B cell (primary cell): ENCODE data around the gene HAO2. TPM values are rescaled to one million over a fixed set of nuclear protein-coding genes. Genes with fewer than 3 reads are reported as not detected.

Source experiments
- ATAC-seq: fragments of 200-7000 bp; cut with Tn5 transposase; one replicate; pipeline ENCODE4 v1.10.0; 2021; ENCODE audit warnings: low read depth, mild to moderate bottlenecking, moderate number of reproducible peaks, moderate library complexity
- CTCF ChIA-PET: fragments of 350-600 bp; sonication (Branson Sonifier 250); formaldehyde crosslinking; loops from one replicate; lab custom pipeline; 2021; ENCODE audit warnings: antibody characterized with exemption, inconsistent platforms; lab: Charles Lee
- POLR2A ChIA-PET: fragments of 350-600 bp; sonication (Branson Sonifier 250); formaldehyde crosslinking; loops from one replicate; lab custom pipeline; 2021; ENCODE audit warnings: antibody characterized with exemption; lab: Charles Lee
- DNase-seq: peaks from one replicate; pipeline ENCODE4 v3.0.0; 2013
- H2AFZ ChIP-seq: 2 replicates; pipeline ENCODE4 v1.6.1; 2012; ENCODE audit warnings: mild to moderate bottlenecking, low read depth, low read length; ENCODE audit not compliant: insufficient read depth, poor library complexity, severe bottlenecking
- H3K27ac ChIP-seq, 2 donors: 1 replicate in 1 of 2; 2 replicates in 1 of 2; pipeline ENCODE4 v1.5.1; 2012 to 2013; ENCODE audit warnings: low read length in 2 of 2, mild to moderate bottlenecking in 2 of 2, moderate library complexity in 1 of 2
- H3K27me3 ChIP-seq, 4 experiments: fragments of 200-600 bp in 1 of 4; sonication (generic) in 1 of 4; replicated peaks in 1 of 4; 1 replicate in 2 of 4; 2 replicates in 2 of 4; pipeline versions ENCODE4 v1.6.1 to v1.7.0; 2013 to 2016; ENCODE audit warnings: low read length in 3 of 4, mild to moderate bottlenecking in 2 of 4, mixed read lengths in 1 of 4, moderate library complexity in 1 of 4; ENCODE audit not compliant: insufficient read depth in 4 of 4, control insufficient read depth in 3 of 4; ENCODE audit errors: control extremely low read depth in 1 of 4
- H3K36me3 ChIP-seq, 2 experiments: replicated peaks in 1 of 2; 1 replicate in 1 of 2; 2 replicates in 1 of 2; pipeline versions ENCODE4 v1.6.1 to v1.7.1; 2013; ENCODE audit warnings: low read length in 1 of 2; ENCODE audit not compliant: insufficient read depth in 2 of 2, control insufficient read depth in 1 of 2; ENCODE audit errors: control extremely low read depth in 1 of 2, extremely low read depth in 1 of 2
- H3K4me1 ChIP-seq, 2 donors: fragments of 200-600 bp in 1 of 2; sonication (generic) in 1 of 2; 1 replicate in 1 of 2; 2 replicates in 1 of 2; pipeline versions ENCODE4 v1.5.1 to v1.6.1; 2013 to 2017; ENCODE audit warnings: low read length in 2 of 2; ENCODE audit not compliant: control insufficient read depth in 2 of 2, insufficient read depth in 2 of 2
- H3K4me2 ChIP-seq: replicated peaks from 2 replicates; pipeline ENCODE3; 2012; ENCODE audit warnings: mild to moderate bottlenecking, low read depth, low read length; ENCODE audit not compliant: poor library complexity, severe bottlenecking
- H3K4me3 ChIP-seq, 5 experiments: fragments of 200-600 bp in 1 of 5; sonication (generic) in 1 of 5; 1 replicate in 3 of 5; 2 replicates in 2 of 5; pipeline versions ENCODE4 v1.5.1 to v1.7.0; 2011 to 2016; ENCODE audit warnings: low read length in 4 of 5, mild to moderate bottlenecking in 4 of 5, low read depth in 2 of 5, control low read depth in 1 of 5, moderate library complexity in 1 of 5; ENCODE audit not compliant: insufficient read depth in 1 of 5; ENCODE audit errors: control extremely low read depth in 1 of 5, extremely low read depth in 1 of 5
- H3K79me2 ChIP-seq: fragments of 200-600 bp; sonication (generic); one replicate; pipeline ENCODE4 v1.6.0; 2016; ENCODE audit warnings: low read length; ENCODE audit not compliant: control insufficient read depth, insufficient read depth
- H3K9ac ChIP-seq: fragments of 200-600 bp; sonication (generic); 2 replicates; pipeline ENCODE4 v1.6.1; 2017; ENCODE audit warnings: mild to moderate bottlenecking, low read length, moderate library complexity
- H3K9me3 ChIP-seq, 3 donors: one replicate each; pipeline versions ENCODE4 v1.6.1 to v1.7.1; 2013; ENCODE audit warnings: low read length in 2 of 3; ENCODE audit not compliant: control insufficient read depth in 2 of 3, insufficient read depth in 1 of 3; ENCODE audit errors: control extremely low read depth in 1 of 3
- H4K20me1 ChIP-seq: 2 replicates; pipeline ENCODE4 v1.6.0; 2012; ENCODE audit warnings: mild to moderate bottlenecking, low read length; ENCODE audit not compliant: insufficient read depth, control insufficient read depth, poor library complexity, severe bottlenecking
- H3K27ac Mint-ChIP-seq: one replicate; pipeline ENCODE4 v1.8.0; 2021; ENCODE audit warnings: mixed read lengths
- H3K27me3 Mint-ChIP-seq: one replicate; pipeline ENCODE4 v1.8.0; 2021; ENCODE audit warnings: mixed read lengths
- H3K4me1 Mint-ChIP-seq: one replicate; pipeline ENCODE4 v1.8.0; 2021; ENCODE audit warnings: mixed read lengths
- H3K4me3 Mint-ChIP-seq: one replicate; pipeline ENCODE4 v1.8.0; 2021; ENCODE audit warnings: mixed read lengths
- H3K9me3 Mint-ChIP-seq: one replicate; pipeline ENCODE4 v1.8.0; 2022; ENCODE audit warnings: mixed read lengths; ENCODE audit not compliant: insufficient read depth
- CTCF ChIP-seq: fragments of 200-600 bp; IDR thresholded peaks from one replicate; pipeline ENCODE4 v1.8.0; 2022; ENCODE audit warnings: antibody characterized with exemption, mild to moderate bottlenecking
- EZH2 ChIP-seq: IDR thresholded peaks from 2 replicates; pipeline ENCODE4 v1.6.1; 2012; ENCODE audit warnings: borderline replicate concordance, low read depth, mild to moderate bottlenecking, moderate library complexity, low read length; ENCODE audit not compliant: insufficient read depth, poor library complexity, severe bottlenecking
- WGBS: methylation state at CpG from one replicate; pipeline ENCODE4 v1.1.5; 2013; ENCODE audit warnings: missing lambda C conversion rate; ENCODE audit not compliant: insufficient coverage; 5-methylcytosine and 5-hydroxymethylcytosine counted together
- intact Hi-C: fragments of 100-400 bp; cut with micrococcal nuclease; formaldehyde crosslinking; loops from one replicate; pipeline ENCODE4 v1.10.0; 2022
- polyA plus RNA-seq: library from polyadenylated mRNA; depleted of rRNA; stranded (reverse); fragments of >200 nt; gene quantifications from 2 replicates; pipeline ENCODE4 v1.2.3, GENCODE V29; 2012
- total RNA-seq, 2 donors: library from RNA; stranded (reverse); fragments of 120-200 nt in 1 of 2; gene quantifications; 1 replicate in 1 of 2; 2 replicates in 1 of 2; pipeline versions ENCODE4 v1.2.3 to v1.2.4, GENCODE V29; 2013 to 2022

The HAO2 gene
- total and polyA plus RNA-seq, 2 donors (not counting 1 experiment from before 2014, with no cell fraction given) = not detected

GRCh38 chr1:119330466-119331189 lies 38.0 kb upstream of the HAO2 start:
- Histone ChIP-seq H3K79me2 (no peaks in the 10 kb centered on the region), H3K9ac (no peak overlapping the region), H3K36me3 (no peaks in the 10 kb centered on the region), H3K4me3 (no peak overlapping the region), H3K9me3 (peaks cover 0 to 12% (median 0%) of the 10 kb centered on the region in 3 donors), H3K4me2 (no peak overlapping the region), H4K20me1 (no peaks in the 10 kb centered on the region), H3K27me3 (peaks cover 0 to 6% (median 1%) of the 10 kb centered on the region in 4 experiments), H2AFZ (no peak overlapping the region), H3K4me1 (peaks cover 5 to 9% of the 10 kb centered on the region in 2 donors), H3K27ac (no peak overlapping the region)
- ChIA-PET POLR2A (no interaction called here), CTCF (no interaction called here)
- H3K9me3 Mint-ChIP-seq = no peaks in the 10 kb centered on the region
- no peak for TF ChIP-seq CTCF
- no peak for TF ChIP-seq EZH2
- intact Hi-C loops = no loop called here
- no peak overlapping the region for H3K27ac Mint-ChIP-seq
- DNase-seq (no peak), ATAC-seq (no peak)
- no peak overlapping the region for H3K4me3 Mint-ChIP-seq
- WGBS = no CpG with 5 or more reads among the region's 6 CpGs
- H3K27me3 Mint-ChIP-seq = peaks cover 3% of the 10 kb centered on the region
- peaks cover 14% of the 10 kb centered on the region for H3K4me1 Mint-ChIP-seq

GRCh38 chr1:119331190-119331515 lies 37.4 kb upstream of the HAO2 start:
- peaks cover 0 to 12% (median 0%) of the 10 kb centered on the region in 3 donors for H3K9me3 ChIP-seq
- no peak overlapping the region for H3K4me3 ChIP-seq
- Mint-ChIP-seq H3K4me3 (no peak overlapping the region), H3K4me1 (peaks cover 14% of the 10 kb centered on the region), H3K27me3 (peaks cover 3% of the 10 kb centered on the region), H3K9me3 (no peaks in the 10 kb centered on the region), H3K27ac (no peak overlapping the region)
- ChIA-PET POLR2A (no interaction called here), CTCF (no interaction called here)
- H3K9ac ChIP-seq = no peak overlapping the region
- peaks cover 5 to 9% of the 10 kb centered on the region in 2 donors for H3K4me1 ChIP-seq
- peaks cover 0 to 10% (median 1%) of the 10 kb centered on the region in 4 experiments for H3K27me3 ChIP-seq
- no peaks in the 10 kb centered on the region for H3K79me2 ChIP-seq
- ATAC-seq = no peak
- intact Hi-C loops = no loop called here
- H3K4me2 ChIP-seq = no peak overlapping the region
- 92% methylated on average over 5 of the region's 6 CpGs for WGBS
- no peak overlapping the region for H3K27ac ChIP-seq
- H2AFZ ChIP-seq = no peak overlapping the region
- no peak for TF ChIP-seq CTCF
- TF ChIP-seq EZH2 = no peak
- DNase-seq = no peak
- no peaks in the 10 kb centered on the region for H3K36me3 ChIP-seq
- no peaks in the 10 kb centered on the region for H4K20me1 ChIP-seq
